Loucy (cell line): ENCODE data around the gene ZNF423.

Experiments used
- EZH2phosphoT487 ChIP-seq: fragments of 200-600 bp; IDR thresholded peaks from 2 replicates; pipeline ENCODE4 v1.6.1; 2018; ENCODE audit warnings: antibody characterized with exemption, mild to moderate bottlenecking, moderate library complexity, borderline replicate concordance
- TF ChIP-seq, protein P1 (sequence below): fragments of 200-600 bp; sonication (generic); conservative IDR thresholded peaks from 2 replicates; pipeline ENCODE4 v1.5.1; 2014; ENCODE audit warnings: mild to moderate bottlenecking, antibody characterized with exemption, low read length

DNA sequence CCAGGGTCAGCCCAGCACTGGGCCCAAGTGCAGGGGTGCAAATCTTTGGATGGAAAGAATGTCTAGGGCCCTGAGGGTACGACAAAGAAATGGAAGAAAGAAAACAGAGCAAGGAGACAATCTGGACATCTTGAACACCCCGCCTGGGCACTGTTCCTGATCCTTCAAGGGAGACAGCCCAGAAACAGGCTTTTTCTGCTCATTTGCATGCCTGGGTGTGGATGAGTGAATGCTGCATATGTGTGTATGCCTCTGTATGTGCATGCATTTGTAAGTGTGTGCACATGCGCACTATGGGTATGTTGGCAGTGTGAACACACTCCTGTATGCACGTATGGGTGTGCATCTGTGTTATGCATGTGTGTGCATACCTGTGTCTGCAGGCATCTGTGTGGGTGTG lies 79.2 kb downstream of the ZNF423 start:
- TF ChIP-seq, protein P1, sequence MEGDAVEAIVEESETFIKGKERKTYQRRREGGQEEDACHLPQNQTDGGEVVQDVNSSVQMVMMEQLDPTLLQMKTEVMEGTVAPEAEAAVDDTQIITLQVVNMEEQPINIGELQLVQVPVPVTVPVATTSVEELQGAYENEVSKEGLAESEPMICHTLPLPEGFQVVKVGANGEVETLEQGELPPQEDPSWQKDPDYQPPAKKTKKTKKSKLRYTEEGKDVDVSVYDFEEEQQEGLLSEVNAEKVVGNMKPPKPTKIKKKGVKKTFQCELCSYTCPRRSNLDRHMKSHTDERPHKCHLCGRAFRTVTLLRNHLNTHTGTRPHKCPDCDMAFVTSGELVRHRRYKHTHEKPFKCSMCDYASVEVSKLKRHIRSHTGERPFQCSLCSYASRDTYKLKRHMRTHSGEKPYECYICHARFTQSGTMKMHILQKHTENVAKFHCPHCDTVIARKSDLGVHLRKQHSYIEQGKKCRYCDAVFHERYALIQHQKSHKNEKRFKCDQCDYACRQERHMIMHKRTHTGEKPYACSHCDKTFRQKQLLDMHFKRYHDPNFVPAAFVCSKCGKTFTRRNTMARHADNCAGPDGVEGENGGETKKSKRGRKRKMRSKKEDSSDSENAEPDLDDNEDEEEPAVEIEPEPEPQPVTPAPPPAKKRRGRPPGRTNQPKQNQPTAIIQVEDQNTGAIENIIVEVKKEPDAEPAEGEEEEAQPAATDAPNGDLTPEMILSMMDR: no peak
- TF ChIP-seq EZH2phosphoT487: no peak
